Common myeloid progenitor, CD34-positive (primary cell): ENCODE data around the gene NRN1.
"Not testable (repeated sequence)": the region's sequence is repeated elsewhere in the genome, so short reads cannot be mapped to it uniquely, and the experiment has no call there.

Source experiments
- CTCF ChIA-PET: fragments of 350-600 bp; sonication (Branson Sonifier 250); formaldehyde crosslinking; loops from one replicate; lab custom pipeline; 2021; ENCODE audit warnings: antibody characterized with exemption; lab: Charles Lee
- POLR2A ChIA-PET: fragments of 350-600 bp; sonication (Branson Sonifier 250); formaldehyde crosslinking; loops from one replicate; lab custom pipeline; 2021; ENCODE audit warnings: antibody characterized with exemption; lab: Charles Lee
- DNase-seq, 3 donors: peaks; one replicate each; pipeline versions ENCODE4 v3.0.0 to v3.0.0-alpha.2; 2013
- H3K27ac ChIP-seq, 2 experiments: 1 replicate in 1 of 2; 2 replicates in 1 of 2; pipeline ENCODE4 v1.7.0; 2013; ENCODE audit warnings: inconsistent platforms in 2 of 2, low read length in 2 of 2, mild to moderate bottlenecking in 2 of 2, low read depth in 1 of 2, moderate library complexity in 1 of 2; ENCODE audit not compliant: severe bottlenecking in 2 of 2, insufficient read depth in 1 of 2, poor library complexity in 1 of 2
- H3K27me3 ChIP-seq, 5 experiments: replicated peaks in 2 of 5; 1 replicate in 3 of 5; 2 replicates in 2 of 5; pipeline versions ENCODE4 v1.6.1 to v1.7.0; 2013; ENCODE audit warnings: low read length in 4 of 5, mild to moderate bottlenecking in 2 of 5, moderate library complexity in 2 of 5, inconsistent platforms in 1 of 5; ENCODE audit not compliant: insufficient read depth in 5 of 5, control insufficient read depth in 4 of 5
- H3K36me3 ChIP-seq, 4 experiments: 1 replicate in 2 of 4; 2 replicates in 2 of 4; pipeline versions ENCODE4 v1.6.1 to v1.7.0; 2013; ENCODE audit warnings: low read length in 3 of 4, control low read depth in 1 of 4, mild to moderate bottlenecking in 1 of 4; ENCODE audit not compliant: control insufficient read depth in 4 of 4, insufficient read depth in 4 of 4
- H3K4me1 ChIP-seq, 4 experiments: 1 replicate in 3 of 4; 2 replicates in 1 of 4; pipeline versions ENCODE4 v1.6.1 to v1.7.1; 2013; ENCODE audit warnings: low read length in 3 of 4, mild to moderate bottlenecking in 3 of 4, control low read depth in 1 of 4, inconsistent platforms in 1 of 4, moderate library complexity in 1 of 4; ENCODE audit not compliant: control insufficient read depth in 4 of 4, insufficient read depth in 4 of 4; ENCODE audit errors: control extremely low read depth in 1 of 4
- H3K4me3 ChIP-seq, 7 experiments: 1 replicate in 4 of 7; 2 replicates in 3 of 7; pipeline versions ENCODE4 v1.5.1 to v1.7.0; 2013; ENCODE audit warnings: mild to moderate bottlenecking in 7 of 7, low read length in 6 of 7, moderate library complexity in 6 of 7, inconsistent platforms in 2 of 7, low read depth in 2 of 7, control low read depth in 1 of 7; ENCODE audit not compliant: insufficient read depth in 4 of 7, control insufficient read depth in 1 of 7; ENCODE audit errors: extremely low read depth in 1 of 7
- H3K9me3 ChIP-seq, 5 experiments: 1 replicate in 4 of 5; 2 replicates in 1 of 5; pipeline versions ENCODE4 v1.6.1 to v1.7.1; 2013; ENCODE audit warnings: low read length in 4 of 5, mild to moderate bottlenecking in 2 of 5, inconsistent platforms in 1 of 5, low read depth in 1 of 5, moderate library complexity in 1 of 5; ENCODE audit not compliant: control insufficient read depth in 4 of 5, insufficient read depth in 2 of 5; ENCODE audit errors: control extremely low read depth in 1 of 5
- WGBS: methylation state at CpG from one replicate; pipeline ENCODE4 v1.1.5; 2013; ENCODE audit not compliant: insufficient coverage; 5-methylcytosine and 5-hydroxymethylcytosine counted together

The NRN1 gene

DNA sequence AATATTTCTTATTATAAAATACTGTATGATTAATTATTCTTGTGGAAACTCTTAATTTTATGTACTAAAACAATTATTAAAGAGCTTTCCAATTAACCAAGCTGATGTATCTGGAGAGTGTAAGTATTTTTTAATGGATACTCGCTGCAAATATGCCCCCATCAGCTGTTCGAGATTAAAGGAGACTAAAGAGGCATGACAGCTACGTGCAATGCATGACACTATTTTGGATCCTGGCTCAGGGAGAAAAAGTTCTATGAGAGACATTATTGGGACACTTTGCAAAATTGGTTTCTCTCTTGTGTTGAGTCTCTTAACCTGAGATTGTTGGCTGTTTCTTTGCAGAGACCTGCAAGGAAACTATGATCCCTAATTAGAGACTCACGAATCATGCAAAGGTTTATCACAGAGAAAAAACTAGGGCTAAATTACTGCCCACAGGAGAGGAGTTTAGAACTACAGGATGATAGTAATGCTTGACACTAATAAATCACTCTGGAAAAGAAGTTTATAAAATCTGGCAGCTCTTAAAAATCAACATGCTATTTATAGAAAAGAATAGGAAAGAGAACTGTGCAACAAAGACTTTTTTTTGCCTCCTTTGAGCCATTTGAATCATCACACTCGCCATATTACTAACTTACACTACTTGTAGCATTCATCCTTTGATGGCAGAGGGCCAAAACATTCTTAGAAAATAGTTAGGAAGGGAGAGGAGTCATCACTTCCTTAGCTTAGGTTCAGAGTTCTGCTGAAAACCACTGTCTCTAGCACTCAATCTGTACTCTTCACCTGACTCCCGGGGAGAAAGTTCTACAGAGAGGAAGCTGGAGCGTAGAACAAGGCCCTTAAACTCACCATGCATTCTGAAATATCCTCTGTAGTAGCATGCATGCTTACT is 25.3 kb downstream of the NRN1 start:
- H3K9me3 ChIP-seq = peaks cover 0 to 5% (median 0%) of the 10 kb centered on the region in 5 experiments
- H3K27me3 ChIP-seq = peaks cover 0 to 4% (median 0%) of the 10 kb centered on the region in 5 experiments
- ChIA-PET CTCF (no interaction called here), POLR2A (interaction anchor here (0.6 kb wide), 1 partner anchor 264 kb away, joined by 3 read pairs; no protein-coding TSS in a partner anchor)
- H3K4me3 ChIP-seq = no peak overlapping the region
- WGBS = 92% methylated on average over 2 of the region's 7 CpGs
- H3K4me1 ChIP-seq = peaks cover 0 to 4% (median 0%) of the 10 kb centered on the region in 4 experiments
- DNase-seq = no peak
- no peaks in the 10 kb centered on the region for H3K36me3 ChIP-seq
- H3K27ac ChIP-seq = no peak overlapping the region

- 79% methylated on average over 4 of the region's 9 CpGs for whole genome bisulfite sequencing
- CTCF ChIA-PET = no interaction called here
Observed at GRCh38 chr6:5979650-5980420, 26.9 kb downstream of the NRN1 start.

DNA sequence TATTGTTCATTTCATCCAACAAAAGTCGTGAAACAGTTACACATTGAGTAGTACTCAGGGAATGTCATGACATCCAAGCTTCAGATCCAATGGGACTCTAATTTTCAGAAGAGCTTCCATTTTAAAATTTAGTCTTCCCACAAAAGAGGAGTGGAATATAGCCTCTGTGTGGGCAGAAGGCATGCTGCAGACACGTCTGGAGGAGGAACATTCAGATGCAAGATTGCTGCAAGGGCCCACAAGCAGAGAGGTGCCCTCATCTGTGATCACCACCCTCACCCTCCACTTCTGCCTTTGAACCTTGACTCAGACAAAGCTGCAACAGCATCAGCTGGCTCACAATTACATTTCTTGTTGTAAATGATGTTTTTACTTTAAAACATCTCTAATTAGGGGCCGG is 29.9 kb downstream of the NRN1 start:
- H3K4me3 ChIP-seq = no peak overlapping the region
- H3K27ac ChIP-seq = no peak overlapping the region
- CTCF ChIA-PET = no interaction called here
- POLR2A ChIA-PET = no interaction called here
- 90% methylated on average over 2 of the region's 3 CpGs for WGBS
- peaks cover 0 to 4% (median 0%) of the 10 kb centered on the region in 4 experiments for H3K4me1 ChIP-seq
- DNase-seq = no peak
- no peaks in the 10 kb centered on the region for H3K36me3 ChIP-seq
- H3K9me3 ChIP-seq = peaks cover 0 to 5% (median 0%) of the 10 kb centered on the region in 5 experiments
- no peaks in the 10 kb centered on the region for H3K27me3 ChIP-seq

More at GRCh38 chr6:5979650-5980420, 26.9 kb downstream of the NRN1 start:
- Histone ChIP-seq H3K27ac (no peak overlapping the region), H3K36me3 (no peaks in the 10 kb centered on the region), H3K4me3 (no peak overlapping the region), H3K4me1 (peaks cover 0 to 4% (median 0%) of the 10 kb centered on the region in 4 experiments), H3K27me3 (peaks cover 0 to 3% (median 0%) of the 10 kb centered on the region in 5 experiments), H3K9me3 (peaks cover 0 to 5% (median 0%) of the 10 kb centered on the region in 5 experiments)
- no peak for DNase-seq
- POLR2A ChIA-PET = interaction anchor here (0.6 kb wide), 1 partner anchor 10 kb away, joined by 3 read pairs; no protein-coding TSS in a partner anchor

GRCh38 chr6:5968817-5969734 is 37.6 kb downstream of the NRN1 start:
- Histone ChIP-seq H3K4me3 (no peak overlapping the region), H3K27me3 (peaks cover 0 to 3% (median 0%) of the 10 kb centered on the region in 5 experiments), H3K36me3 (no peaks in the 10 kb centered on the region), H3K27ac (no peak overlapping the region), H3K9me3 (no peaks in the 10 kb centered on the region), H3K4me1 (peaks cover 0 to 9% (median 6%) of the 10 kb centered on the region in 4 experiments)
- peak in 2 of 3 donors; percentile 21 to 41 for DNase-seq
- ChIA-PET CTCF (no interaction called here), POLR2A (no interaction called here)
- 8% methylated on average over 9 of the region's 11 CpGs for WGBS

DNA sequence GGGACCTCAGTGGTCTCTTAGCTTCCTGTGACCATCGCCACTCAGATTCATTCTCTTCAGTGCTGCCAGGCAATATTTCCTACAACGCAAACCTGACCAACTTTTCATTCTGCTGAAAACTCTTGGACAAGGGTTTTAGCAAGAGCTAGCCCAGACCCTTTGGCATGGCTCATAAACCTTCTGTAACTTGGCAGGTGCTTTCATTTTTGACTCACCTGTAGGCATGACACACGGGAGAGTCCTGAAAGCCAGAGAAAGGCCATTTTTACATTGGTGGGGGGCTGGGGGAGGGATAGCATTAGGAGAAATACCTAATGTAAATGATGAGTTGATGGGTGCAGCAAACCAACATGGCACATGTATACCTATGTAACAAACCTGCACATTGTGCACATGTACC is 38.7 kb downstream of the NRN1 start:
- WGBS = 100% methylated on average over 1 of the region's 3 CpGs
- CTCF ChIA-PET, POLR2A ChIA-PET: not testable (repeated sequence)

DNA sequence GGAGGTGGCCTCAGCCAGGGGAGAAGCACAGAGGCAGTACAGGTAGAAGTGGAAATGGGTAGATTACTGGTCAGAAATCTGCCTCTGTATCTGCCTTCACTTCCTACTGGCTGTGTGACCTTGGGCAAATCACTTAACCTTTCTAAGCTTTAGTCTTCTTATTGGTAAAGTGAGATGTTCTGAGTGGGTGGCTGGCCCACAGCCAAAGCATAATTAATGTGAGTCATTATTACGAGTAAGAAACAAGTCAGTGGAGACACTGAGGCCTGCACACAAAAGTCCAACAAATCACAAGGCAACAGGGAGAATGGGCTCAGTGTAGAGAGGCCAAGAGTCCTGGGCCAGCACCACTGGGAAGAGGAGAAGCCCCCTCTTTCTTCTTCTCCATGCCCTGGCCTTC is 39.1 kb downstream of the NRN1 start:
- H3K4me1 ChIP-seq = peaks cover 0 to 9% (median 6%) of the 10 kb centered on the region in 4 experiments
- H3K36me3 ChIP-seq = no peaks in the 10 kb centered on the region
- no peak for DNase-seq
- H3K27ac ChIP-seq = no peak overlapping the region
- peaks cover 0 to 3% (median 0%) of the 10 kb centered on the region in 5 experiments for H3K27me3 ChIP-seq
- WGBS = 100% methylated on average over 1 of the region's 1 CpG
- no peak overlapping the region for H3K4me3 ChIP-seq
- CTCF ChIA-PET = no interaction called here
- POLR2A ChIA-PET = no interaction called here
- H3K9me3 ChIP-seq = peaks cover 0 to 3% (median 0%) of the 10 kb centered on the region in 5 experiments

More for the DNA sequence above, 38.7 kb downstream of the NRN1 start:
- H3K27me3 ChIP-seq, H3K27ac ChIP-seq, DNase-seq, H3K9me3 ChIP-seq, H3K4me1 ChIP-seq, H3K36me3 ChIP-seq, H3K4me3 ChIP-seq: not testable (repeated sequence)
